Panc1 (cell line): ENCODE results near the gene MRPL27. TPM values are rescaled to one million over a fixed set of nuclear protein-coding genes. Genes with fewer than 3 reads are reported as not detected.

Experiments
- ATAC-seq: fragments of 200-7000 bp; cut with Tn5 transposase; 2 replicates; pipeline ENCODE4 v1.9.1; 2020; ENCODE audit warnings: mild to moderate bottlenecking, moderate library complexity
- BruUV-seq: library from RNA; stranded (reverse); fragments of 400-500 nt; replicated peaks from 2 replicates; lab custom pipeline; 2021; lab: Mats Ljungman, UMichigan
- CTCF ChIA-PET: fragments of 300-600 bp; sonication (Branson Sonifier 250); formaldehyde crosslinking; loops from one replicate; lab custom pipeline; 2022; ENCODE audit warnings: antibody characterized with exemption; lab: Charles Lee
- POLR2A ChIA-PET: fragments of 300-600 bp; sonication (Branson Sonifier 250); formaldehyde crosslinking; loops from one replicate; lab custom pipeline; 2022; ENCODE audit warnings: antibody characterized with exemption; lab: Charles Lee
- DNase-seq: peaks from one replicate; pipeline ENCODE4 v3.0.0-alpha.2; 2010; ENCODE audit warnings: low read depth, low spot score
- H3K27ac ChIP-seq: 2 replicates; pipeline ENCODE4 v1.5.1; 2011; ENCODE audit warnings: mild to moderate bottlenecking, low read length, inconsistent platforms
- H3K27me3 ChIP-seq: fragments of 200-500 bp; sonication (Bioruptor generic); 2 replicates; pipeline ENCODE4 v1.6.0; 2014; ENCODE audit warnings: low read length, inconsistent platforms; ENCODE audit not compliant: control insufficient read depth, insufficient read depth
- H3K36me3 ChIP-seq: fragments of 200-500 bp; sonication (Bioruptor generic); 2 replicates; pipeline ENCODE4 v1.5.1; 2014; ENCODE audit warnings: inconsistent platforms, mild to moderate bottlenecking, low read length, moderate library complexity; ENCODE audit not compliant: control insufficient read depth, insufficient read depth
- H3K4me1 ChIP-seq: 2 replicates; pipeline ENCODE4 v1.5.1; 2011; ENCODE audit warnings: inconsistent platforms, mild to moderate bottlenecking, low read length, moderate library complexity; ENCODE audit not compliant: control insufficient read depth, insufficient read depth
- H3K4me3 ChIP-seq, 2 experiments: 2 replicates each; pipeline ENCODE4 v1.5.1; 2011 to 2012; ENCODE audit warnings: low read depth in 2 of 2, low read length in 2 of 2, mild to moderate bottlenecking in 2 of 2, inconsistent platforms in 1 of 2, moderate library complexity in 1 of 2
- H3K9me3 ChIP-seq: fragments of 200-500 bp; sonication (Bioruptor generic); 2 replicates; pipeline ENCODE4 v1.5.1; 2014; ENCODE audit warnings: low read depth, mild to moderate bottlenecking, inconsistent platforms, low read length, moderate library complexity; ENCODE audit not compliant: control insufficient read depth, insufficient read depth
- POLR2AphosphoS5 ChIP-seq: IDR thresholded peaks from 2 replicates; pipeline ENCODE4 v1.6.1; 2012; ENCODE audit warnings: mild to moderate bottlenecking, low read depth, low read length, moderate library complexity
- SIN3A ChIP-seq: IDR thresholded peaks from 2 replicates; pipeline ENCODE4 v1.6.1; 2012; ENCODE audit warnings: low read depth, mild to moderate bottlenecking, low read length, moderate library complexity, borderline replicate concordance; ENCODE audit not compliant: insufficient read depth
- TCF7L2 ChIP-seq: IDR thresholded peaks from 2 replicates; pipeline ENCODE4 v1.6.1; 2011; ENCODE audit warnings: mild to moderate bottlenecking, low read depth, low read length, inconsistent platforms
- in situ Hi-C: cut with HindIII; loops from 2 replicates; pipeline ENCODE4 v1.10.0; 2016; ENCODE audit warnings: low sequenced_read_pairs, low pct_unique_long_range_greater_than_20kb
- intact Hi-C: fragments of 100-400 bp; cut with micrococcal nuclease; formaldehyde crosslinking; loops from one replicate; pipeline ENCODE4 v1.10.0; 2022; ENCODE audit not compliant: unreplicated experiment
- total RNA-seq: library from RNA; stranded (reverse); gene quantifications from one replicate; pipeline ENCODE4 v1.2.1, GENCODE V29; 2021; ENCODE audit not compliant: unreplicated experiment
- TF ChIP-seq, protein P1 (sequence below), 2 experiments: IDR thresholded peaks; 2 replicates each; pipeline ENCODE4 v1.6.1; 2011 to 2012; ENCODE audit warnings: low read depth in 2 of 2, control low read depth in 1 of 2, low read length in 1 of 2, mild to moderate bottlenecking in 1 of 2, moderate library complexity in 1 of 2; ENCODE audit not compliant: insufficient read depth in 1 of 2
- TF ChIP-seq, protein P2 (sequence below): fragments of 450-650 bp; IDR thresholded peaks from 2 replicates; pipeline ENCODE4 v1.5.1; 2017; ENCODE audit warnings: mild to moderate bottlenecking

The MRPL27 gene
- total RNA-seq, 1 experiment from 2014 or later: 136 TPM

GRCh38 chr17:50330151-50330775, 42.7 kb downstream of the MRPL27 start:
- no peak overlapping the region for H3K27ac ChIP-seq

DNA sequence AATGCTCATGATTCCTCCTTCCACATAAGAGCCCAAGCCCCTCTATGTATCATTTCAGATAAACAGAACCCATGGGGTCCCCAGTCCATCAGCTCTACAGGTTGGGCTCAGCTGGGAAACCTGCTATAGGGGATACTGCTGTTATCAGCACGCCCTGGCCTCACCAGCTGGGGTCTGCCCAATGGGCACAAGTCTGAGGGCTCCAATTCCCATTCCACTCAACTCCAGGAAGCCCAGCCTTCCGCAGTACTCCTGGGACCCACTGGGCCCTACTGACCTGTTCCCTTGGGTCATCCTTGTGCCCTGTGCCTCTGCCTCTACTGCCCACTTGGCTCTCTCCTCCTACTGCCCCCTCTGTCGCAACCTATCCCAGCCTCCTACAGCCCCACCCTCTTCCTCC, 43.3 kb downstream of the MRPL27 start:
- H3K36me3 ChIP-seq: no peaks in the 10 kb centered on the region
- CTCF ChIA-PET: no interaction called here
- TF ChIP-seq SIN3A (no peak), TCF7L2 (no peak), POLR2AphosphoS5 (no peak)
- TF ChIP-seq, protein P1, sequence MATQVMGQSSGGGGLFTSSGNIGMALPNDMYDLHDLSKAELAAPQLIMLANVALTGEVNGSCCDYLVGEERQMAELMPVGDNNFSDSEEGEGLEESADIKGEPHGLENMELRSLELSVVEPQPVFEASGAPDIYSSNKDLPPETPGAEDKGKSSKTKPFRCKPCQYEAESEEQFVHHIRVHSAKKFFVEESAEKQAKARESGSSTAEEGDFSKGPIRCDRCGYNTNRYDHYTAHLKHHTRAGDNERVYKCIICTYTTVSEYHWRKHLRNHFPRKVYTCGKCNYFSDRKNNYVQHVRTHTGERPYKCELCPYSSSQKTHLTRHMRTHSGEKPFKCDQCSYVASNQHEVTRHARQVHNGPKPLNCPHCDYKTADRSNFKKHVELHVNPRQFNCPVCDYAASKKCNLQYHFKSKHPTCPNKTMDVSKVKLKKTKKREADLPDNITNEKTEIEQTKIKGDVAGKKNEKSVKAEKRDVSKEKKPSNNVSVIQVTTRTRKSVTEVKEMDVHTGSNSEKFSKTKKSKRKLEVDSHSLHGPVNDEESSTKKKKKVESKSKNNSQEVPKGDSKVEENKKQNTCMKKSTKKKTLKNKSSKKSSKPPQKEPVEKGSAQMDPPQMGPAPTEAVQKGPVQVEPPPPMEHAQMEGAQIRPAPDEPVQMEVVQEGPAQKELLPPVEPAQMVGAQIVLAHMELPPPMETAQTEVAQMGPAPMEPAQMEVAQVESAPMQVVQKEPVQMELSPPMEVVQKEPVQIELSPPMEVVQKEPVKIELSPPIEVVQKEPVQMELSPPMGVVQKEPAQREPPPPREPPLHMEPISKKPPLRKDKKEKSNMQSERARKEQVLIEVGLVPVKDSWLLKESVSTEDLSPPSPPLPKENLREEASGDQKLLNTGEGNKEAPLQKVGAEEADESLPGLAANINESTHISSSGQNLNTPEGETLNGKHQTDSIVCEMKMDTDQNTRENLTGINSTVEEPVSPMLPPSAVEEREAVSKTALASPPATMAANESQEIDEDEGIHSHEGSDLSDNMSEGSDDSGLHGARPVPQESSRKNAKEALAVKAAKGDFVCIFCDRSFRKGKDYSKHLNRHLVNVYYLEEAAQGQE (IDR thresholded peaks at IDR 0.05; ENCODE audit: insufficient read depth in 1 of 2, low read depth in 2 of 2, low read length in 1 of 2): no peak
- TF ChIP-seq, protein P2, sequence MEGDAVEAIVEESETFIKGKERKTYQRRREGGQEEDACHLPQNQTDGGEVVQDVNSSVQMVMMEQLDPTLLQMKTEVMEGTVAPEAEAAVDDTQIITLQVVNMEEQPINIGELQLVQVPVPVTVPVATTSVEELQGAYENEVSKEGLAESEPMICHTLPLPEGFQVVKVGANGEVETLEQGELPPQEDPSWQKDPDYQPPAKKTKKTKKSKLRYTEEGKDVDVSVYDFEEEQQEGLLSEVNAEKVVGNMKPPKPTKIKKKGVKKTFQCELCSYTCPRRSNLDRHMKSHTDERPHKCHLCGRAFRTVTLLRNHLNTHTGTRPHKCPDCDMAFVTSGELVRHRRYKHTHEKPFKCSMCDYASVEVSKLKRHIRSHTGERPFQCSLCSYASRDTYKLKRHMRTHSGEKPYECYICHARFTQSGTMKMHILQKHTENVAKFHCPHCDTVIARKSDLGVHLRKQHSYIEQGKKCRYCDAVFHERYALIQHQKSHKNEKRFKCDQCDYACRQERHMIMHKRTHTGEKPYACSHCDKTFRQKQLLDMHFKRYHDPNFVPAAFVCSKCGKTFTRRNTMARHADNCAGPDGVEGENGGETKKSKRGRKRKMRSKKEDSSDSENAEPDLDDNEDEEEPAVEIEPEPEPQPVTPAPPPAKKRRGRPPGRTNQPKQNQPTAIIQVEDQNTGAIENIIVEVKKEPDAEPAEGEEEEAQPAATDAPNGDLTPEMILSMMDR: no peak
- no peak overlapping the region for H3K4me3 ChIP-seq
- in situ Hi-C loops (no loop called here), intact Hi-C loops (no loop called here)
- H3K4me1 ChIP-seq: no peaks in the 10 kb centered on the region
- ATAC-seq (no peak; the same call in 1 of the 2 replicates), DNase-seq (no peak)
- no TSS peak for BruUV-seq
- no peaks in the 10 kb centered on the region for H3K9me3 ChIP-seq
- H3K27ac ChIP-seq: no peak overlapping the region
- POLR2A ChIA-PET: no interaction called here
- H3K27me3 ChIP-seq: no peaks in the 10 kb centered on the region

More at GRCh38 chr17:50330151-50330775, 42.7 kb downstream of the MRPL27 start:
- POLR2A ChIA-PET: no interaction called here
- Histone ChIP-seq H3K36me3 (no peaks in the 10 kb centered on the region), H3K4me3 (no peak overlapping the region), H3K9me3 (no peaks in the 10 kb centered on the region), H3K27me3 (no peaks in the 10 kb centered on the region), H3K4me1 (no peaks in the 10 kb centered on the region)
- CTCF ChIA-PET: no interaction called here
- TF ChIP-seq, protein P1 (IDR thresholded peaks at IDR 0.05; ENCODE audit: insufficient read depth in 1 of 2, low read depth in 2 of 2, low read length in 1 of 2): no peak
- TF ChIP-seq POLR2AphosphoS5 (no peak), TCF7L2 (no peak), SIN3A (no peak)
- TF ChIP-seq, protein P2: no peak
- no peak for DNase-seq
- BruUV-seq: no TSS peak
- intact Hi-C loops: no loop called here
- ATAC-seq: no peak
- in situ Hi-C loops: no loop called here
